ENCODE data around the gene RBBP8NL. TPM values are rescaled to one million over a fixed set of nuclear protein-coding genes. Genes with fewer than 3 reads are reported as not detected.
A peak's percentile ranks its signal among the peaks of the same experiment; 100 is the strongest.

Gene RBBP8NL
- total RNA-seq, 4 donors from 2014 or later: not detected

DNA sequence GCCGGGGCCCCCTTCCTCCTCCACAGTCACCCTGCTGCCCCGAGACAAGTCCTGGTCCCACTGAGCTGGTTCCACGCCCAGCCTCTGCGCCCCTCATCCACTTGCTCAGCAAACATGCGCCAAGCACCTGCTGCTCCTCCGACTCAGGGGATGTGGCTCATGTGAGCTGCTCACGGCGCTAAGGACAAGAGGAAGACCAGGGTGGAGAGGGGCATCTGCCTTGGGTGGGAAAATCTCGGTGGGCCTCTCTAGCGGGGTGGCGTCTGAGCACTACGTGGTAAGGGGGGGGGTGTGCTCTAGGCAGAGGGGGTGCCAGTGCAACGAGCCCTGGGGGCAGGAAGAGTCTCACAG, 64.8 kb downstream of the RBBP8NL start:
- Histone ChIP-seq H3K27me3 (no peaks in the 10 kb centered on the region), H3K4me1 (peaks cover 83 to 97% (median 94%) of the 10 kb centered on the region in 4 donors), H3K36me3 (peaks cover 0 to 14% (median 9%) of the 10 kb centered on the region in 4 donors), H3K9me3 (no peaks in the 10 kb centered on the region), H3K4me3 (no peak overlapping the region), H3K27ac (replicated peaks in 1 of 4) (peak overlapping the region; percentile 93 to 97 (median 94))
- intact Hi-C loops (cut with DNase I): no loop called here
- TF ChIP-seq EP300 (IDR thresholded peaks at IDR 0.05) (no peak), POLR2AphosphoS5 (IDR thresholded peaks at IDR 0.05) (no peak), POLR2A (IDR thresholded peaks at IDR 0.05; ENCODE audit: low read depth) (no peak)
- TF ChIP-seq, protein P1, sequence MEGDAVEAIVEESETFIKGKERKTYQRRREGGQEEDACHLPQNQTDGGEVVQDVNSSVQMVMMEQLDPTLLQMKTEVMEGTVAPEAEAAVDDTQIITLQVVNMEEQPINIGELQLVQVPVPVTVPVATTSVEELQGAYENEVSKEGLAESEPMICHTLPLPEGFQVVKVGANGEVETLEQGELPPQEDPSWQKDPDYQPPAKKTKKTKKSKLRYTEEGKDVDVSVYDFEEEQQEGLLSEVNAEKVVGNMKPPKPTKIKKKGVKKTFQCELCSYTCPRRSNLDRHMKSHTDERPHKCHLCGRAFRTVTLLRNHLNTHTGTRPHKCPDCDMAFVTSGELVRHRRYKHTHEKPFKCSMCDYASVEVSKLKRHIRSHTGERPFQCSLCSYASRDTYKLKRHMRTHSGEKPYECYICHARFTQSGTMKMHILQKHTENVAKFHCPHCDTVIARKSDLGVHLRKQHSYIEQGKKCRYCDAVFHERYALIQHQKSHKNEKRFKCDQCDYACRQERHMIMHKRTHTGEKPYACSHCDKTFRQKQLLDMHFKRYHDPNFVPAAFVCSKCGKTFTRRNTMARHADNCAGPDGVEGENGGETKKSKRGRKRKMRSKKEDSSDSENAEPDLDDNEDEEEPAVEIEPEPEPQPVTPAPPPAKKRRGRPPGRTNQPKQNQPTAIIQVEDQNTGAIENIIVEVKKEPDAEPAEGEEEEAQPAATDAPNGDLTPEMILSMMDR (IDR thresholded peaks at IDR 0.05): no peak
- WGBS: 59% methylated on average over 13 of the region's 13 CpGs
- DNase-seq (ENCODE audit: extremely low spot score): no peak

DNA sequence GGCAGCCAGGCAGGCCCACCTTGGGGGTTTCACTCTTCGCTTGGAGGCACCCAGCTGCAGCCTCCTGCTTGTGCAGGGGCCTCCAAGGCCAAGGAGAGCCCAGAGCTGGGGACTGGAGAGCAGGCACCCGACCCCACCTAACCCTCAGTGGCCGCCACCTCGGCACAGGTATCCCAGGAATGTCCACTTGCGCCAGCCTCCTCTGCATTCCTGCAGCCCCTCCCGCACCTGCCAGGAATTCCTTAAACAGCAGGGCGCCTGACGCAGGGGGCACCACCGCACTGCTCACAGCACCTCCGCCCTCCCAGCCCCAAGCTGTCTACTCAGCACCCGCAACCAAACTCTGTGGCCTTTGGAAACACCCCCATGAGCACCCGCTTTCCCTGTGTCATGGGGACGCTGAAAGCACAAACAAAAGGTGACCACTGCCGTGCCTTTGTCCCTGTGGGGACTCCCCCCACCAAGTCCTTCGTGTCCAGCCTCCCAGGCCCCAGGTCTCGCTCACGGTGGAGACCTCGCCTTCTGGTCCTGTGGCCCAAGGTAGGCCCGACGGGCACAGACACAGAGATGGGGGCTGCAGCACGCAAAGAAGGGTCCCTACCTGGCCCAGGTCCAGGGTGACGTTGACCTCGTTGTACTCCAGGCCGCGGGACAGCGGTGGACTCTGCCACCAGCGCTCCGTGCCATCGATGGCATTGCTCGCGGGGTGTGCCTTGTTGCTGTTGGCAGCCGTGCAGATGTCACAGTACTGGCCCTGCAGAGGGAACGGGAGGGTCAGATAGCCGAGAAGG, 65.3 kb downstream of the RBBP8NL start:
- intact Hi-C loops (cut with DNase I): no loop called here
- peaks cover 86 to 97% (median 96%) of the 10 kb centered on the region in 4 donors for H3K4me1 ChIP-seq
- 79% methylated on average over 20 of the region's 34 CpGs for WGBS

DNA sequence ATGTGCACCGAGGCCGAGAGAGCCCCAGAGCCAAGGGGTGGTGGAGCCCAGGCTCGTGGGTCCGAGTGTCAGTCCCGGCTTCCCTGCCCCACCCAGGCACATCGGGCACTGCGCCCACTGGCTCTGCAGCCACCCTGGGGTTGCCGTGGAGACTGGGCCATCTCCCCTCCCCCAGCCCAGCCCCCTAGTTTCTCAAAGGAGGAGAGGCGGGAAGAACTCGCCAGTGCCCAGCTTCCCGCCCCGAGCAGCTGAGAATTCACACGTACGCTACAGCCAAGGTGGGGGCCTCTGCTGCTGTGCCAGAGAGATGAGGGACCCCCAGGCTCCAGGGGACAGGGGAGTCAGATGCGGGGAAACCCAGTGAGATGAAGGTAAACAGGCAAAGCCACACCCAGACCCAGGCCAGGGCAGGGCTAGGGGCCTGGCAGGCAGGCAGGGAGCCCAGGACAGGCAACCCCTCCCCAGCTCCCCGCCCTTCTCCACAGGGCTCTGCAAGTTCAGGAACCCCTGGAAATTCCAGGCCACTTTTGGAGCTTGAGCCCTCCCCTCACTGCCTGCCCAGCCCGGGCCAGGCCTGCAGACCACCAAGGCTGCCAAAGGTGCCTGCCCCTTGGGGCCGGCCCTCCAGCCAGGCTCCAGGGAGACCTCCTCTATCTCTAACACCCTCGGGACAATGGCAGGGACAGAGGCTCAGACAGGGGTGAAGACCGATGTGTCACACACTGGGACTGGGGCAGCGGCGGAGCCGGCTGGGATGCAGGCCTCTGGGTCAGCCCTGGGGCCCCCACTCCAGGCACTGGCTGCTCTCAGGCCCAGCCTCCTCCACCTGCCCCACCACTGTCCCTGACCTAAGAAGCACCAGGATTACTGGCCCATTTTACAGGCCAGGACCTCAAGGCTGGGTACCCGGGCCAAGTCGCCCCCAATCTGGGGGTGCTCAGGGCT, 66.2 kb downstream of the RBBP8NL start:
- no peak for TF ChIP-seq EP300 (IDR thresholded peaks at IDR 0.05)
- TF ChIP-seq POLR2AphosphoS5 (IDR thresholded peaks at IDR 0.05): no peak
- no peak for TF ChIP-seq POLR2A (IDR thresholded peaks at IDR 0.05; ENCODE audit: low read depth)
- TF ChIP-seq, protein P1 (IDR thresholded peaks at IDR 0.05): no peak
- Histone ChIP-seq H3K27me3 (no peaks in the 10 kb centered on the region), H3K36me3 (peaks cover 0 to 14% (median 9%) of the 10 kb centered on the region in 4 donors), H3K4me3 (no peak overlapping the region), H3K27ac (replicated peaks in 1 of 4) (peak overlapping the region; percentile 93 to 97 (median 94)), H3K9me3 (no peaks in the 10 kb centered on the region), H3K4me1 (peaks cover 94 to 98% (median 97%) of the 10 kb centered on the region in 4 donors)
- 70% methylated on average over 11 of the region's 25 CpGs for WGBS
- intact Hi-C loops (cut with DNase I): no loop called here
- DNase-seq (ENCODE audit: extremely low spot score): no peak

More for the DNA sequence above, 65.3 kb downstream of the RBBP8NL start:
- Histone ChIP-seq H3K27me3 (no peaks in the 10 kb centered on the region), H3K4me3 (no peak overlapping the region), H3K27ac (replicated peaks in 1 of 4) (peak overlapping the region; percentile 93 to 97 (median 94)), H3K9me3 (no peaks in the 10 kb centered on the region), H3K36me3 (peaks cover 0 to 14% (median 9%) of the 10 kb centered on the region in 4 donors)
- no peak for DNase-seq (ENCODE audit: extremely low spot score)
- TF ChIP-seq POLR2AphosphoS5 (IDR thresholded peaks at IDR 0.05) (no peak), POLR2A (IDR thresholded peaks at IDR 0.05; ENCODE audit: low read depth) (no peak), EP300 (IDR thresholded peaks at IDR 0.05) (no peak)
- TF ChIP-seq, protein P1 (IDR thresholded peaks at IDR 0.05): no peak

Other genes with a start within 250 kb of the RBBP8NL start
- gene MTG2, start 244.5 kb downstream of the RBBP8NL start, total RNA-seq: 10 to 100 TPM; 21.6 to 26.5 (median 26.0) TPM
- not detected for gene HRH3, start 207.3 kb downstream of the RBBP8NL start, total RNA-seq
- 10 to 100 TPM; 34.5 to 52.7 (median 44.2) TPM for gene OSBPL2, start 189.0 kb downstream of the RBBP8NL start, total RNA-seq
- 100 to 1,000 TPM; 127 to 184 (median 173) TPM for gene ADRM1, start 124.5 kb downstream of the RBBP8NL start, total RNA-seq
- gene LAMA5, start 60.2 kb downstream of the RBBP8NL start, total RNA-seq: 100 to 1,000 TPM in 3 of 4 donors, 10 to 100 TPM in 1; 70.1 to 257 (median 150) TPM
- gene RPS21, start 40.4 kb downstream of the RBBP8NL start, total RNA-seq: 1,000 to 10,000 TPM in 2 of 4 donors, 100 to 1,000 TPM in 2; 581 to 2,787 (median 1,391) TPM
- 1 to 10 TPM; 2.0 to 6.9 (median 4.1) TPM for gene CABLES2, start 20.3 kb downstream of the RBBP8NL start, total RNA-seq
- gene GATA5, start 48.5 kb upstream of the RBBP8NL start, total RNA-seq: under 1 TPM in 3 of 4 donors, not detected in 1; 0.33 to 0.78 (median 0.46) TPM
- 10 to 100 TPM in 3 of 4 donors, 1 to 10 TPM in 1; 10.0 to 42.4 (median 30.1) TPM for gene SLCO4A1, start 215.0 kb upstream of the RBBP8NL start, total RNA-seq

All from esophagus muscularis mucosa (tissue), 4 donors.